Panc1 (cell line): ENCODE data around the gene TMEM128. TPM values are rescaled to one million over a fixed set of nuclear protein-coding genes. Genes with fewer than 3 reads are reported as not detected.

Experiments
- ATAC-seq: fragments of 200-7000 bp; cut with Tn5 transposase; 2 replicates; pipeline ENCODE4 v1.9.1; 2020; ENCODE audit warnings: mild to moderate bottlenecking, moderate library complexity
- BruUV-seq: library from RNA; stranded (reverse); fragments of 400-500 nt; replicated peaks from 2 replicates; lab custom pipeline; 2021; lab: Mats Ljungman, UMichigan
- CTCF ChIA-PET: fragments of 300-600 bp; sonication (Branson Sonifier 250); formaldehyde crosslinking; loops from one replicate; lab custom pipeline; 2022; ENCODE audit warnings: antibody characterized with exemption; lab: Charles Lee
- POLR2A ChIA-PET: fragments of 300-600 bp; sonication (Branson Sonifier 250); formaldehyde crosslinking; loops from one replicate; lab custom pipeline; 2022; ENCODE audit warnings: antibody characterized with exemption; lab: Charles Lee
- DNase-seq: peaks from one replicate; pipeline ENCODE4 v3.0.0-alpha.2; 2010; ENCODE audit warnings: low read depth, low spot score
- H3K27ac ChIP-seq: 2 replicates; pipeline ENCODE4 v1.5.1; 2011; ENCODE audit warnings: mild to moderate bottlenecking, low read length, inconsistent platforms
- H3K27me3 ChIP-seq: fragments of 200-500 bp; sonication (Bioruptor generic); 2 replicates; pipeline ENCODE4 v1.6.0; 2014; ENCODE audit warnings: low read length, inconsistent platforms; ENCODE audit not compliant: control insufficient read depth, insufficient read depth
- H3K36me3 ChIP-seq: fragments of 200-500 bp; sonication (Bioruptor generic); 2 replicates; pipeline ENCODE4 v1.5.1; 2014; ENCODE audit warnings: inconsistent platforms, mild to moderate bottlenecking, low read length, moderate library complexity; ENCODE audit not compliant: control insufficient read depth, insufficient read depth
- H3K4me1 ChIP-seq: 2 replicates; pipeline ENCODE4 v1.5.1; 2011; ENCODE audit warnings: inconsistent platforms, mild to moderate bottlenecking, low read length, moderate library complexity; ENCODE audit not compliant: control insufficient read depth, insufficient read depth
- H3K4me3 ChIP-seq, 2 experiments: 2 replicates each; pipeline ENCODE4 v1.5.1; 2011 to 2012; ENCODE audit warnings: low read depth in 2 of 2, low read length in 2 of 2, mild to moderate bottlenecking in 2 of 2, inconsistent platforms in 1 of 2, moderate library complexity in 1 of 2
- H3K9me3 ChIP-seq: fragments of 200-500 bp; sonication (Bioruptor generic); 2 replicates; pipeline ENCODE4 v1.5.1; 2014; ENCODE audit warnings: low read depth, mild to moderate bottlenecking, inconsistent platforms, low read length, moderate library complexity; ENCODE audit not compliant: control insufficient read depth, insufficient read depth
- POLR2AphosphoS5 ChIP-seq: IDR thresholded peaks from 2 replicates; pipeline ENCODE4 v1.6.1; 2012; ENCODE audit warnings: mild to moderate bottlenecking, low read depth, low read length, moderate library complexity
- REST ChIP-seq, 2 experiments: IDR thresholded peaks; 2 replicates each; pipeline ENCODE4 v1.6.1; 2011 to 2012; ENCODE audit warnings: low read depth in 2 of 2, control low read depth in 1 of 2, low read length in 1 of 2, mild to moderate bottlenecking in 1 of 2, moderate library complexity in 1 of 2; ENCODE audit not compliant: insufficient read depth in 1 of 2
- SIN3A ChIP-seq: IDR thresholded peaks from 2 replicates; pipeline ENCODE4 v1.6.1; 2012; ENCODE audit warnings: low read depth, mild to moderate bottlenecking, low read length, moderate library complexity, borderline replicate concordance; ENCODE audit not compliant: insufficient read depth
- TCF7L2 ChIP-seq: IDR thresholded peaks from 2 replicates; pipeline ENCODE4 v1.6.1; 2011; ENCODE audit warnings: mild to moderate bottlenecking, low read depth, low read length, inconsistent platforms
- in situ Hi-C: cut with HindIII; loops from 2 replicates; pipeline ENCODE4 v1.10.0; 2016; ENCODE audit warnings: low sequenced_read_pairs, low pct_unique_long_range_greater_than_20kb
- intact Hi-C: fragments of 100-400 bp; cut with micrococcal nuclease; formaldehyde crosslinking; loops from one replicate; pipeline ENCODE4 v1.10.0; 2022; ENCODE audit not compliant: unreplicated experiment
- total RNA-seq: library from RNA; stranded (reverse); gene quantifications from one replicate; pipeline ENCODE4 v1.2.1, GENCODE V29; 2021; ENCODE audit not compliant: unreplicated experiment
- TF ChIP-seq, protein P1 (sequence below): fragments of 450-650 bp; IDR thresholded peaks from 2 replicates; pipeline ENCODE4 v1.5.1; 2017; ENCODE audit warnings: mild to moderate bottlenecking

The TMEM128 gene
- total RNA-seq, 1 experiment from 2014 or later: 12.9 TPM

DNA sequence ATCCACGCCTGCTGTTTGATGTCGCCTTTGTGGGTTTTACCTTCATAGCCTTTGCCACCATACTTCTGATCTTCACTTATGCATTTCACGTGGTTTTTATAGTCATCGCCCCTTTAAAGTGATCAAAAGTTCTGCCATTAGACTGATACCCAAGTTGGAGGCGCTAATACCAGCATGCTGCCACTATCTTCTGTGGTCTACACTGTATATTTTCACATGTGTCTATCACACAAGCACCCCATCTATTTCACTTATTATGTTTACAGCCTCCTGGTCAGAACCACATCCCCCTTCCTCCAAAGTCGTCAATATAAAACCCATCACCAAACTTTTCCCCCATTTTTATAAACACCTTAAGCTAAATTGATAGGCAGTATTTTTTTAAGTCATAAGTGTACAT is 33.8 kb upstream of the TMEM128 start:
- Histone ChIP-seq H3K36me3 (peaks cover 27% of the 10 kb centered on the region), H3K27ac (no peak overlapping the region), H3K4me1 (peaks cover 10% of the 10 kb centered on the region; the same call in 1 of the 2 replicates), H3K9me3 (no peaks in the 10 kb centered on the region), H3K27me3 (no peaks in the 10 kb centered on the region), H3K4me3 (no peak overlapping the region)
- no TSS peak for BruUV-seq
- in situ Hi-C loops (no loop called here), intact Hi-C loops (no loop called here)
- ATAC-seq: no peak
- TF ChIP-seq, protein P1, sequence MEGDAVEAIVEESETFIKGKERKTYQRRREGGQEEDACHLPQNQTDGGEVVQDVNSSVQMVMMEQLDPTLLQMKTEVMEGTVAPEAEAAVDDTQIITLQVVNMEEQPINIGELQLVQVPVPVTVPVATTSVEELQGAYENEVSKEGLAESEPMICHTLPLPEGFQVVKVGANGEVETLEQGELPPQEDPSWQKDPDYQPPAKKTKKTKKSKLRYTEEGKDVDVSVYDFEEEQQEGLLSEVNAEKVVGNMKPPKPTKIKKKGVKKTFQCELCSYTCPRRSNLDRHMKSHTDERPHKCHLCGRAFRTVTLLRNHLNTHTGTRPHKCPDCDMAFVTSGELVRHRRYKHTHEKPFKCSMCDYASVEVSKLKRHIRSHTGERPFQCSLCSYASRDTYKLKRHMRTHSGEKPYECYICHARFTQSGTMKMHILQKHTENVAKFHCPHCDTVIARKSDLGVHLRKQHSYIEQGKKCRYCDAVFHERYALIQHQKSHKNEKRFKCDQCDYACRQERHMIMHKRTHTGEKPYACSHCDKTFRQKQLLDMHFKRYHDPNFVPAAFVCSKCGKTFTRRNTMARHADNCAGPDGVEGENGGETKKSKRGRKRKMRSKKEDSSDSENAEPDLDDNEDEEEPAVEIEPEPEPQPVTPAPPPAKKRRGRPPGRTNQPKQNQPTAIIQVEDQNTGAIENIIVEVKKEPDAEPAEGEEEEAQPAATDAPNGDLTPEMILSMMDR: no peak
- TF ChIP-seq POLR2AphosphoS5: no peak
- no peak for DNase-seq
- ChIA-PET CTCF (no interaction called here), POLR2A (no interaction called here)

DNA sequence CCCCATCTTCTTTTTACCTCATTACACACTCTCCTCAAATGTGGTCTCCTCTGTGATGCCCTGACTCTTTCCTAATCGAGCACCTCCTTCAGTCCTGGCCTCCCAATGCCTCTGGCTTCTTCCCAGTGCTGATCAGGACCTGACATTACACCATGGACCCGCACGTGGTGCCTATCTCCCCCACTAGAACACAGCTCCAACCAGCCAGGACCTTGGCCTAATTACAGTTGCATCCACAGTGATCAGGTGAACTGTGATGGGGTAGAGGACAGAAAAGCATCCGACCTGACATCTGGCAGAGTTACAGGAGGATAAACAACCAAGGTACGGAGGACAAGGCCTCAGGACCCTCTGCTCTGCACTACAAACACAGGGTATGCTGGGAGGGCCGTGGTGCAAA is 29.5 kb upstream of the TMEM128 start:
- intact Hi-C loops (no loop called here), in situ Hi-C loops (no loop called here)
- Histone ChIP-seq H3K27ac (no peak overlapping the region), H3K4me1 (no peaks in the 10 kb centered on the region), H3K27me3 (no peaks in the 10 kb centered on the region), H3K9me3 (no peaks in the 10 kb centered on the region), H3K4me3 (no peak overlapping the region), H3K36me3 (peaks cover 20% of the 10 kb centered on the region)
- ChIA-PET POLR2A (no interaction called here), CTCF (no interaction called here)
- ATAC-seq (no peak), DNase-seq (no peak)
- no TSS peak for BruUV-seq
- TF ChIP-seq POLR2AphosphoS5 (no peak), SIN3A (no peak), REST (IDR thresholded peaks at IDR 0.05; ENCODE audit: insufficient read depth in 1 of 2, low read depth in 2 of 2, low read length in 1 of 2) (no peak)
- TF ChIP-seq, protein P1: no peak

GRCh38 chr4:4274226-4274625 is 26.2 kb upstream of the TMEM128 start:
- CTCF ChIA-PET: no interaction called here
- BruUV-seq: no TSS peak
- POLR2A ChIA-PET: no interaction called here
- Histone ChIP-seq H3K9me3 (no peaks in the 10 kb centered on the region), H3K27ac (no peak overlapping the region), H3K4me3 (no peak overlapping the region), H3K36me3 (peaks cover 11% of the 10 kb centered on the region), H3K4me1 (no peaks in the 10 kb centered on the region), H3K27me3 (no peaks in the 10 kb centered on the region)
- ATAC-seq: no peak
- in situ Hi-C loops (no loop called here), intact Hi-C loops (no loop called here)
- TF ChIP-seq SIN3A: no peak
- no peak for TF ChIP-seq POLR2AphosphoS5
- TF ChIP-seq TCF7L2: no peak
- no peak for TF ChIP-seq REST (IDR thresholded peaks at IDR 0.05; ENCODE audit: insufficient read depth in 1 of 2, low read depth in 2 of 2, low read length in 1 of 2)
- TF ChIP-seq, protein P1: no peak
- DNase-seq: no peak
